Keratinocyte (primary cell): ENCODE results near the gene MED15. TPM values are rescaled to one million over a fixed set of nuclear protein-coding genes. Genes with fewer than 3 reads are reported as not detected.

Experiments
- DNase-seq: peaks from one replicate; pipeline ENCODE4 v3.0.0-alpha.2; 2011; ENCODE audit warnings: low read depth, missing footprints, low spot score
- FAIRE-seq: peaks from 2 replicates; lab custom pipeline; 2011; peaks lifted over from hg19 to GRCh38; lab: Jason Lieb, UNC
- H2AFZ ChIP-seq: 2 replicates; pipeline ENCODE4 v1.6.0; 2012; ENCODE audit warnings: low read length, control low read depth, inconsistent platforms; ENCODE audit not compliant: control insufficient read depth
- H3K27ac ChIP-seq: 2 replicates; pipeline ENCODE4 v1.5.1; 2011; ENCODE audit warnings: low read length; ENCODE audit not compliant: control insufficient read depth, insufficient read depth
- H3K27me3 ChIP-seq: 3 replicates; pipeline ENCODE4 v1.6.0; 2011; ENCODE audit warnings: low read length; ENCODE audit not compliant: control insufficient read depth, insufficient read depth; ENCODE audit errors: extremely low read depth
- H3K36me3 ChIP-seq, 2 experiments: 2 replicates in 1 of 2; 3 replicates in 1 of 2; pipeline ENCODE4 v1.5.1; 2011; ENCODE audit warnings: low read length in 2 of 2, mild to moderate bottlenecking in 1 of 2; ENCODE audit not compliant: control insufficient read depth in 2 of 2, insufficient read depth in 2 of 2; ENCODE audit errors: extremely low read depth in 1 of 2
- H3K4me1 ChIP-seq: 3 replicates; pipeline ENCODE4 v1.5.1; 2011; ENCODE audit warnings: low read length; ENCODE audit not compliant: control insufficient read depth, insufficient read depth; ENCODE audit errors: extremely low read depth
- H3K4me2 ChIP-seq: 3 replicates; pipeline ENCODE4 v1.6.0; 2011; ENCODE audit warnings: low read depth, low read length; ENCODE audit not compliant: control insufficient read depth, insufficient read depth; ENCODE audit errors: extremely low read depth
- H3K4me3 ChIP-seq, 3 experiments: fragments of 200-600 bp in 1 of 3; sonication (generic) in 1 of 3; 2 replicates in 2 of 3; 3 replicates in 1 of 3; pipeline ENCODE4 v1.5.1; 2011 to 2016; ENCODE audit warnings: low read length in 3 of 3, mild to moderate bottlenecking in 3 of 3, control low read depth in 2 of 3, inconsistent platforms in 1 of 3, low read depth in 1 of 3, mixed read lengths in 1 of 3, mixed run types in 1 of 3, moderate library complexity in 1 of 3; ENCODE audit not compliant: control insufficient read depth in 2 of 3, insufficient read depth in 2 of 3; ENCODE audit errors: extremely low read depth in 1 of 3
- H3K79me2 ChIP-seq: 2 replicates; pipeline ENCODE4 v1.6.0; 2012; ENCODE audit warnings: low read length; ENCODE audit not compliant: control insufficient read depth, insufficient read depth
- H3K9ac ChIP-seq: 3 replicates; pipeline ENCODE4 v1.6.0; 2011; ENCODE audit warnings: low read length; ENCODE audit not compliant: control insufficient read depth, insufficient read depth; ENCODE audit errors: extremely low read depth
- H3K9me1 ChIP-seq: 3 replicates; pipeline ENCODE4 v1.6.0; 2011; ENCODE audit warnings: low read length; ENCODE audit not compliant: control insufficient read depth, insufficient read depth; ENCODE audit errors: extremely low read depth
- H3K9me3 ChIP-seq: 2 replicates; pipeline ENCODE4 v1.5.1; 2012; ENCODE audit warnings: low read depth, low read length; ENCODE audit not compliant: control insufficient read depth
- H4K20me1 ChIP-seq: 3 replicates; pipeline ENCODE4 v1.6.0; 2011; ENCODE audit warnings: low read length; ENCODE audit not compliant: control insufficient read depth, insufficient read depth; ENCODE audit errors: extremely low read depth
- CTCF ChIP-seq, 3 experiments: IDR thresholded peaks in 1 of 3; conservative IDR thresholded peaks in 1 of 3; optimal IDR thresholded peaks in 1 of 3; 2 replicates in 2 of 3; 3 replicates in 1 of 3; pipeline versions ENCODE3 to v1.5.1; 2011; ENCODE audit warnings: low read length in 3 of 3, mild to moderate bottlenecking in 3 of 3, moderate library complexity in 2 of 3, control low read depth in 1 of 3, inconsistent platforms in 1 of 3; ENCODE audit not compliant: insufficient read depth in 2 of 3; ENCODE audit errors: extremely low read depth in 1 of 3
- EZH2 ChIP-seq: IDR thresholded peaks from one replicate; pipeline ENCODE4 v1.6.1; 2012; ENCODE audit warnings: inconsistent platforms, mild to moderate bottlenecking, low read length, moderate library complexity
- dilution Hi-C: fragments of 300-500 bp; cut with MboI; formaldehyde crosslinking; loops from one replicate; pipeline ENCODE4 v1.7.0; 2020; ENCODE audit warnings: low sequenced_read_pairs; ENCODE audit not compliant: extremely low pct_ligation_motif_present
- polyA plus RNA-seq, 5 experiments: library from polyadenylated mRNA; depleted of rRNA in 3 of 5; stranded (reverse) in 3 of 5; stranded (forward) in 1 of 5; unstranded in 1 of 5; fragments of >200 nt; gene quantifications; 1 replicate in 1 of 5; 2 replicates in 3 of 5; 3 replicates in 1 of 5; pipeline versions ENCODE4 v1.2.1 to v1.2.3, GENCODE V29; 2011 to 2012; ENCODE audit warnings: missing spikeins in 2 of 5, low read depth in 1 of 5, low replicate concordance in 1 of 5

Gene MED15
- polyA plus RNA-seq, 1 donor (not counting 4 experiments of a cell fraction or from before 2014, with no cell fraction given) = 24.9 TPM

DNA sequence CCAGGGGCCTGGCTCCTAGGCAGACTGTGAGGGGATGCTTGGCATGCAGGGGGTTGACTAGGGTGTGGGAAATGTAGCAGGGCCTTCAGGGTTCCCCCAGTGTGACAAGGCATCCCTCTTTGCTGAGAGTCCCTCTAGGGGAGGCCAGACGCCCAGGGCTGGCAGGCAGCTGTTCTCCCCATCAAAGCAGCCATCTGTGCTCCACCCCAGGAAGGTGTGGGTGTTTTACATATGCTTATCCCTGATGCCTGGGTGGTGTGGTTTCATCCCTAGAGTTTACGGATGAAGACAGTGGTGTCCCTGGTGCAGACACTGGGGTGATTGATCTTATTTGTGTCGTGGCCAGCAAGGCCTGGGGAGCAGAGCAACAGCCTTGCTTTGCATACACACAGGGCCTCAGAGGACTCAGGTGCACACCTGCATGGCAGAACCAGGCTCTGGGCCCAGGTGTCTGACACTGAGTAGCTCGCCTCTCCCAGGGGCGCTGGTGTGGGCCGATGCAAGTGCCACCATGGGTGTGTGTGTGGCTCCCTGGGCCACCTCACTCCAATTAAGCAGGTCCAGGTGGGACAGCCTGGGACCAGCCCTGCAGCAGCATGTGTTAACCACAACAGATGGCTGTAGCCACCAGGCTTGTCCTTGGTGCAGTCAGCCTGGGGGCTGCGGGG is 74.2 kb downstream of the MED15 start:
- Histone ChIP-seq H3K27ac (no peak overlapping the region), H3K79me2 (peaks cover 33% of the 10 kb centered on the region), H3K9me1 (no peaks in the 10 kb centered on the region), H2AFZ (no peak overlapping the region), H3K36me3 (peaks cover 71 to 75% of the 10 kb centered on the region in 2 experiments), H3K9ac (no peak overlapping the region), H3K4me3 (no peak overlapping the region), H3K4me1 (peaks cover 19% of the 10 kb centered on the region), H3K27me3 (no peaks in the 10 kb centered on the region), H3K4me2 (no peak overlapping the region), H3K9me3 (no peaks in the 10 kb centered on the region), H4K20me1 (peaks cover 12% of the 10 kb centered on the region)
- no peak for FAIRE-seq
- TF ChIP-seq EZH2 (no peak), CTCF (optimal IDR thresholded peaks at IDR 0.05 in 1 of 3, IDR thresholded peaks at IDR 0.05 in 1 of 3, conservative IDR thresholded peaks at IDR 0.05 in 1 of 3; ENCODE audit: extremely low read depth in 1 of 3, insufficient read depth in 2 of 3, low read length in 3 of 3) (no peak)
- DNase-seq = no peak
- dilution Hi-C loops = no loop called here

DNA sequence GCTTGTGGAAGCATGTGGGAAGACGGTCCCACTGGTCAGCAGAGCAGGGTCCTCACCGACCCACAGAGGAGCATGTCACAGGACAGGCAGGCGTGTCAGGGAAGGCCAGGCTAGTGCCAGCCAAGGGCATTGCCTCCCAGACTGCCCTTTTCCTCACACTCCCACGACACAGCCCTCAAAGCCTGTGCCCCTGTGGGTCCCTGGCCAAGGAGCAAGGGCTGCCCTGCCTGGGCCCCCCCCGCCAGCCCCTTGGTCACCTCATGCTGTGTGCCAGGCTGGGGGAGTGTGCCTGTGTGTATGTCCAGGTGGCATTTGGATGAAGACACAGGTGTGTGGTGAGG is 74.7 kb downstream of the MED15 start:
- Histone ChIP-seq H2AFZ (no peak overlapping the region), H3K27me3 (no peaks in the 10 kb centered on the region), H3K9ac (no peak overlapping the region), H3K4me3 (no peak overlapping the region), H4K20me1 (peaks cover 12% of the 10 kb centered on the region), H3K4me1 (peaks cover 19% of the 10 kb centered on the region), H3K4me2 (no peak overlapping the region), H3K79me2 (peaks cover 31% of the 10 kb centered on the region), H3K9me3 (no peaks in the 10 kb centered on the region), H3K36me3 (peaks cover 72 to 75% of the 10 kb centered on the region in 2 experiments), H3K27ac (no peak overlapping the region), H3K9me1 (no peaks in the 10 kb centered on the region)
- dilution Hi-C loops = no loop called here
- DNase-seq = no peak
- no peak for FAIRE-seq
- TF ChIP-seq EZH2 (no peak), CTCF (optimal IDR thresholded peaks at IDR 0.05 in 1 of 3, IDR thresholded peaks at IDR 0.05 in 1 of 3, conservative IDR thresholded peaks at IDR 0.05 in 1 of 3; ENCODE audit: extremely low read depth in 1 of 3, insufficient read depth in 2 of 3, low read length in 3 of 3) (no peak)
